Endothelial cell of umbilical vein (primary cell): ENCODE measurements around the gene KCTD5. TPM values are rescaled to one million over a fixed set of nuclear protein-coding genes. Genes with fewer than 3 reads are reported as not detected.
A peak's percentile ranks its signal among the peaks of the same experiment; 100 is the strongest.
"Not testable (repeated sequence)": the region's sequence is repeated elsewhere in the genome, so short reads cannot be mapped to it uniquely, and the experiment has no call there.

Experiments used
- BruUV-seq: library from RNA; stranded (reverse); fragments of 400-500 nt; replicated peaks from 2 replicates; lab custom pipeline; 2021; lab: Mats Ljungman, UMichigan
- CTCF ChIA-PET: fragments of 300-600, 350-600 bp; sonication (Branson Sonifier 250); formaldehyde crosslinking; loops from one replicate; lab custom pipeline; 2021; ENCODE audit warnings: antibody characterized with exemption, inconsistent platforms; lab: Charles Lee
- POLR2A ChIA-PET: fragments of 300-600, 350-600 bp; sonication (Branson Sonifier 250); formaldehyde crosslinking; loops from one replicate; lab custom pipeline; 2021; ENCODE audit warnings: antibody characterized with exemption, inconsistent platforms; lab: Charles Lee
- DNase-seq: peaks from one replicate; pipeline ENCODE4 v3.0.0-alpha.2; 2011; ENCODE audit warnings: low read depth, low spot score
- FAIRE-seq: peaks from 2 replicates; lab custom pipeline; 2011; peaks lifted over from hg19 to GRCh38; lab: Jason Lieb, UNC
- H2AFZ ChIP-seq: 2 replicates; pipeline ENCODE4 v1.6.0; 2012; ENCODE audit warnings: low read depth, low read length, control low read depth, inconsistent platforms
- H3K27ac ChIP-seq: 2 replicates; pipeline ENCODE4 v1.5.1; 2011; ENCODE audit warnings: low read depth, mild to moderate bottlenecking, control low read depth, low read length, moderate library complexity; ENCODE audit not compliant: insufficient read depth
- H3K27me3 ChIP-seq, 2 experiments: 2 replicates each; pipeline versions ENCODE4 v1.6.0 to v1.6.1; 2011; ENCODE audit warnings: low read length in 2 of 2, mixed read lengths in 1 of 2; ENCODE audit not compliant: control insufficient read depth in 2 of 2, insufficient read depth in 2 of 2
- H3K36me3 ChIP-seq, 2 experiments: 2 replicates in 1 of 2; 3 replicates in 1 of 2; pipeline ENCODE4 v1.5.1; 2011; ENCODE audit warnings: low read length in 2 of 2, mild to moderate bottlenecking in 1 of 2, moderate library complexity in 1 of 2; ENCODE audit not compliant: control insufficient read depth in 2 of 2, insufficient read depth in 2 of 2; ENCODE audit errors: extremely low read depth in 1 of 2
- H3K4me1 ChIP-seq: 3 replicates; pipeline ENCODE4 v1.5.1; 2011; ENCODE audit warnings: mild to moderate bottlenecking, low read length; ENCODE audit not compliant: control insufficient read depth, insufficient read depth; ENCODE audit errors: extremely low read depth
- H3K4me2 ChIP-seq: 2 replicates; pipeline ENCODE4 v1.6.1; 2011; ENCODE audit warnings: low read length, control low read depth, mixed read lengths; ENCODE audit not compliant: insufficient read depth
- H3K4me3 ChIP-seq, 3 experiments: fragments of 200-600 bp in 1 of 3; sonication (generic), shearing (Covaris generic) in 1 of 3; replicated peaks in 1 of 3; 2 replicates each; pipeline ENCODE4 v1.5.1; 2011 to 2016; ENCODE audit warnings: control low read depth in 3 of 3, low read length in 3 of 3, mild to moderate bottlenecking in 2 of 3, inconsistent platforms in 1 of 3, low read depth in 1 of 3, moderate library complexity in 1 of 3; ENCODE audit not compliant: insufficient read depth in 1 of 3
- H3K79me2 ChIP-seq: 2 replicates; pipeline ENCODE4 v1.6.0; 2012; ENCODE audit warnings: low read length, inconsistent platforms; ENCODE audit not compliant: control insufficient read depth, insufficient read depth
- H3K9ac ChIP-seq: replicated peaks from 2 replicates; pipeline ENCODE3; 2011; ENCODE audit warnings: low read length, control low read depth; ENCODE audit not compliant: insufficient read depth; ENCODE audit errors: extremely low read depth
- H3K9me1 ChIP-seq: replicated peaks from 3 replicates; pipeline ENCODE4 v1.6.0; 2011; ENCODE audit warnings: mild to moderate bottlenecking, low read length; ENCODE audit not compliant: control insufficient read depth, insufficient read depth; ENCODE audit errors: extremely low read depth
- H3K9me3 ChIP-seq: replicated peaks from 2 replicates; pipeline ENCODE4 v1.5.1; 2012; ENCODE audit warnings: low read length, inconsistent platforms; ENCODE audit not compliant: control insufficient read depth, insufficient read depth
- H4K20me1 ChIP-seq: replicated peaks from 2 replicates; pipeline ENCODE3; 2011; ENCODE audit warnings: mild to moderate bottlenecking, low read length; ENCODE audit not compliant: control insufficient read depth, insufficient read depth; ENCODE audit errors: extremely low read depth
- dilution Hi-C: fragments of 300-500 bp; cut with MboI; formaldehyde crosslinking; loops from one replicate; pipeline ENCODE4 v1.15.0; 2019; ENCODE audit warnings: low sequenced_read_pairs; ENCODE audit not compliant: extremely low pct_ligation_motif_present
- intact Hi-C: fragments of 100-400 bp; cut with micrococcal nuclease; formaldehyde crosslinking; loops from one replicate; pipeline ENCODE4 v1.10.0; 2022
- polyA plus RNA-seq, 4 experiments: library from polyadenylated mRNA; depleted of rRNA in 3 of 4; stranded (reverse) in 3 of 4; unstranded in 1 of 4; fragments of >200 nt; gene quantifications; 2 replicates each; pipeline versions ENCODE4 v1.2.1 to v1.2.3, GENCODE V29; 2011 to 2012; ENCODE audit warnings: missing spikeins in 1 of 4
- total RNA-seq: library from RNA; stranded (reverse); gene quantifications from 2 replicates; pipeline ENCODE4 v1.2.3, GENCODE V29; 2021

KCTD5 gene
- total and polyA plus RNA-seq, 2 donors (not counting 3 experiments of a cell fraction or from before 2014, with no cell fraction given), result 32.2 to 42.0 TPM

DNA sequence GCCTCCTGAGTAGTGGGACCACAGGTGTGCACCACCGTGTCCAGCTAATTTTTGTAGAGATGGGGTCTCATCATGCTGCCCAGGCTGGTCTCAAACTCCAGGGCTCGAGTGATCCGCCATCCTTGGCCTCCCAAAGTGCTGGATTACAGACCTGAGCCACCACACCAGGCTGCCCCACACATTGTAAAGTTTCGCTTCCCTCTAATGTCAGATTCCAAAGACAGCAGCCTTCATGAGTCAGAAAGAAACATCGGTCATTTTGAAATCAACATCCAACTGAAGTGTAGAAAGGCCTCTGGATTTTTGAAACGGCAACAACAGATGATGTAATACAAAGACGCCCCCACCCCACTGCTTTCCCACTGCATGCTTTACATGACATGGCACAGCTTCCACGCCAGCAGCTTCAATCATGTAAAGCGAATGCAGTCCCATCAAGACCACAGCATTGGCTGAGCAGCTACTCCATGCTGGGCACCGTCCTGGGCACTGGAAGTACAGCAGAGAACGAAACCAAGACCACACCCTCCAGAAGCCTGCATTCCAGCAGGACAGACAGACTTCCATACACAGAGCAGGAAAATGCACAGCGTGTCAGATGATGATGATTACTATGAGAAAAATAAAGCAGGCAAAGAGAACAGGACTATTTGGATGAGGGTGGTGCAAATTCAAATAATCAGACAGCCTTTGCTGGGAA lies 37.4 kb upstream of the KCTD5 start:
- H4K20me1 ChIP-seq, BruUV-seq, H3K27me3 ChIP-seq, dilution Hi-C loops, H3K27ac ChIP-seq, H2AFZ ChIP-seq, H3K4me2 ChIP-seq, H3K9ac ChIP-seq, H3K79me2 ChIP-seq, H3K9me3 ChIP-seq, H3K4me1 ChIP-seq, intact Hi-C loops, H3K4me3 ChIP-seq, H3K9me1 ChIP-seq, CTCF ChIA-PET, H3K36me3 ChIP-seq, DNase-seq, POLR2A ChIA-PET: not testable (repeated sequence)
- peak; percentile 90 for FAIRE-seq

DNA sequence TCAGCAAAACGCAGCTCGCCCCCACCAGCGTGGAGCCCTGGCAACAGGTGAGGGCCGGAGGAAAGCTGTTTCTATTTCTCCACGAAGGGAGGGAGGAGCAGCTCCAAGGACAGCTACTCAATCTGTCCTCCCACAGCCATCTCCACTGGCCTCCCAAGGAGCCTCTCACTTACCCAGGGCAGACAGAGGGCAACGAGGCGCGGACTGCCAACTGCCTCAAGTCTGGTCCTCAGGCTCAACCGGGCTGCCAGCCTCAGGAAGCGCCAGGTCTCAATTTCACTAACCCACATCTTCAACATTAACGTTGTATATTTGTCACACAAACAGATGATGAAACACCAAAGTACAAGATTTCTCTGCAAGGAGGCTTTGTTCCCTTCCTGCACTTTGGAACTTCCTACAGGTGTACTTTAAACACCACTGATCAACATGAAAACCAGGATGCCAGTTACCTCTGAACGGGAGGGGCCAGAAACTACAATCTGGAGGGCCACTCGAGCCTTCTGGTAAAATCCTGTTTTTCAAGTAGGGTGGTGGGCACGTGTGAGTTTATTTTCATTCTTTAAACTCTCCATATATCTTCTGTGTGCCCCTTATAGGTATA lies 31.0 kb upstream of the KCTD5 start:
- H2AFZ ChIP-seq, H3K79me2 ChIP-seq, H3K9me3 ChIP-seq, dilution Hi-C loops, H3K9me1 ChIP-seq, DNase-seq, H3K4me2 ChIP-seq, CTCF ChIA-PET, H3K4me1 ChIP-seq, H3K9ac ChIP-seq, BruUV-seq, H3K36me3 ChIP-seq, H3K4me3 ChIP-seq, H3K27me3 ChIP-seq, H4K20me1 ChIP-seq, POLR2A ChIA-PET, intact Hi-C loops, H3K27ac ChIP-seq: not testable (repeated sequence)
- FAIRE-seq, result peak; percentile 42

DNA sequence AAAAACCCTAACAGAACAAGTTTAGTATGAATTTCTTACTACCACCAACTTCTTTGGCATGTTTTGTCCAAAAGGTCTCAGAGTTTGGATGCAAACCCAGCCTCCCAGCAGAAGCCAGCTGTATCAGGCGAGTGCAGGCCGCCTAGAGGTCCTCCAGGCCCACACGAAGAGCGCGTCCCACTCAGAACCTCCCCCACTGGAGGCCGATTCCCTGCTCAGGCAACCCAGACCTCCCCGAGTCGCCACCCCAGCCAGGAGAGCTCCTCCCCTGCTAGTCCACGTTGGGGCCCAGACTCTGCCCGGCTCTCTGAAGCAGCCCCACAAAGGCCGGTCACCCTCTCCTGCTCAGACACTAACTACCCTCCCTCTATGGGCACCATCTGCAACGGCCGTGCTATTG lies 28.4 kb upstream of the KCTD5 start:
- H3K27me3 ChIP-seq, dilution Hi-C loops, CTCF ChIA-PET: not testable (repeated sequence)

DNA sequence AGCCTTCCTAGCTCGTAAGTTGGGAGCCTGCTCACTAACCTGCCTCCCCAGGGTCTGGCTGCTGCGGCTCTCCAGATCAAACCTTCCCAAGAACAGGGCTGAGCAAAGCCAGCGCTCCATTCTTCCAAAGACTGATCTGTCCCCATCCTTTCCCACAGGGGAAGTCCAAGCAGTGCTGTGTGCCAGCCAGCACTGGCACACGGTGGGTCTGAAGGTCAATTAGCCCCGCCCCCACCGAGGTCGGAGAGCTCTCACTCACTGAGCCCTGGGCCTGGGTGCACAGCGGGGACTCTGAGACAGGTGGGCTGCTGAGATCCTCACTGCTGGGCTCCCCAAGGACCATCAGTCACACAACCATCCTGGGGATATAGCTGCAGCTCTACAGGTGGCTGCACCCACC lies 27.4 kb upstream of the KCTD5 start:
- not testable (repeated sequence) for FAIRE-seq, BruUV-seq, H3K4me3 ChIP-seq

More for the DNA sequence above, 28.4 kb upstream of the KCTD5 start:
- H3K27ac ChIP-seq, POLR2A ChIA-PET, BruUV-seq, H3K4me2 ChIP-seq, H3K4me1 ChIP-seq, H3K4me3 ChIP-seq, intact Hi-C loops, H3K9ac ChIP-seq, H3K9me3 ChIP-seq, DNase-seq, H3K36me3 ChIP-seq, H3K79me2 ChIP-seq, H3K9me1 ChIP-seq, H2AFZ ChIP-seq, H4K20me1 ChIP-seq, FAIRE-seq: not testable (repeated sequence)

More for the DNA sequence above, 27.4 kb upstream of the KCTD5 start:
- intact Hi-C loops, H3K9ac ChIP-seq, H3K36me3 ChIP-seq, dilution Hi-C loops, H3K4me2 ChIP-seq, H4K20me1 ChIP-seq, H3K79me2 ChIP-seq, H3K9me3 ChIP-seq, H3K27ac ChIP-seq, H3K9me1 ChIP-seq, POLR2A ChIA-PET, H3K4me1 ChIP-seq, CTCF ChIA-PET, H3K27me3 ChIP-seq, DNase-seq, H2AFZ ChIP-seq: not testable (repeated sequence)
